ENCODE measurements around the gene KIF1A.

KIF1A gene

GRCh38 chr2:240720686-240721595 lies 99.1 kb downstream of the KIF1A start:
- Mint-ChIP-seq H3K4me3 (no peak overlapping the region), H3K36me3 (no peaks in the 10 kb centered on the region), H3K9me3 (no peaks in the 10 kb centered on the region), H3K27me3 (peaks cover 10% of the 10 kb centered on the region), H3K4me1 (no peaks in the 10 kb centered on the region), H3K27ac (no peak overlapping the region)
- no peak for DNase-seq (ENCODE audit: low spot score in 2 of 2)
- no peak for ATAC-seq (ENCODE audit: low read depth)

DNA sequence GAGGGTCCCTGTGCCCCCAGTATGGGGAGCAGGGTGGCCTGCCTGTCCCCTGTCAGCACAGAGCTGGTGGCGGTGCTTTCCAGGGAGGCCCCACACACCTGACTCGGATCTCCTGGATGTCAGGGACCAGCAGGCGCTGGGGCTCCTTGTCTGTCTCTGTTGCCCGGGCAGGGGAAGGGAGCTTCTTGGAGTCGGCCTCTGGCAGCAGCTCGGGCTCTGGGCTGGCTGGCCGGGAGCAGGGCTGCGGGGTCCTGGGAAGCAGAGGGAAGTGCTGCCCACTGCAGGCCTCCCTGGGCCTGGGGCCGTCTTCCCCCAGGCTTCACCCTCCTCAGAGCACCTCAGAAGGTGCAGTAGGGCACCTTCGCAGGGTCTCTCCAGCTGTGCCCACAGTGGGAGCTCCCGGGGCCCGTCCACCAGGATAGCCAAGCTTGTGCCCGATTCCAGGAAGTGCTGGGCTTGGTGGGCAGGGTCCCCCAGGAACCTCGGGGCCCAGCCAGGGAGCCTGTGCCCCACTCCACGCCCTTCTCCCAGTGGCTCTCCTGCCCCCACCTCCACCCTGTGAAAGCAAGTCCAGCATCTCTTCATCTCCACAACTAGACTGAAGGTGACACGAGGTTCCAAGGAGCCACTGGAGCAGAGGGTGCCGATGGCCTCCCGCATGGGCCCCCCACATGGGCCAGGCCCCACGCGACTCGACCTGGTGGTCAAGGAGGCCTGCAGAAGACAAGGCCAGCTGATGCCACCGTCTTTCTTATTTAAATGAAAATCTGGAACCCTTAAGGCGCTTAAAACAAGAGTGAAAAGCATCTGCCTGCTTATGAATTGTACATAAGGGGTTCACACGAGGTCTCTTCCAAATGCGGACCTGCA lies 100.1 kb downstream of the KIF1A start:
- no peak overlapping the region for H3K27ac Mint-ChIP-seq
- no peaks in the 10 kb centered on the region for H3K4me1 Mint-ChIP-seq
- ATAC-seq (ENCODE audit: low read depth), result no peak
- H3K9me3 Mint-ChIP-seq, result no peaks in the 10 kb centered on the region
- no peak for DNase-seq (ENCODE audit: low spot score in 2 of 2)
- H3K4me3 Mint-ChIP-seq, result no peak overlapping the region
- H3K36me3 Mint-ChIP-seq, result no peaks in the 10 kb centered on the region
- peaks cover 9% of the 10 kb centered on the region for H3K27me3 Mint-ChIP-seq

DNA sequence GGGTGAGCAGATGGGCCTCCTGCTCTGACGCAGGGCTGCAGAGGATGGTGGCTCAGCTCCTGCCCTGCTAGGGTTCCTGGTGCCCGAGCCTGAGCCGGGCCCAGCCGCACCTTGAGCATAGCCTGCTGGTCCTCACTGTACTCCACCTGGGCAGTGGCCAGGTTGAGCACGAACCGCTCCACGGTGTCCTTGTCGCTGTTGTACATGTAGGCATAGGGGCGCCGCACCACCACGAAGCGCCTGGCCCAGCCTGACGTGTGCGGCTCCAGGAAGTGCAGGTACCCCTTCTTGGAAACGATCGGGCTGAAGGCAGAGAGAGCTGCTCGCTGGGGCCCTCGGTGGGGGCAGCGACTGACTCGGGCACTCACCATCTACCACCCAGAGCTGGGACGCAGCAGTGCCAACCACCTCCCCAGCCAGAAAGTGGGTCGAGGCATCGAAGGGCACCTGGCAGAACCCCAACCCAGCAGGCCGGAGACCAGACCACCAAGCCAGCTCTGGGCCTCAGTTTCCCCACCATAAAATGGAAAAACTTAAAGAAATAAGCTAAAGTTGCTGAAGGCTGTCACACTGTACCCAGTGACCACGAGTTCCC lies 101.0 kb downstream of the KIF1A start:
- H3K27ac Mint-ChIP-seq, result no peak overlapping the region
- ATAC-seq (ENCODE audit: low read depth), result no peak
- no peak for DNase-seq (ENCODE audit: low spot score in 2 of 2)
- H3K9me3 Mint-ChIP-seq, result no peaks in the 10 kb centered on the region
- no peaks in the 10 kb centered on the region for H3K4me1 Mint-ChIP-seq
- peaks cover 9% of the 10 kb centered on the region for H3K27me3 Mint-ChIP-seq
- H3K4me3 Mint-ChIP-seq, result no peak overlapping the region
- no peaks in the 10 kb centered on the region for H3K36me3 Mint-ChIP-seq

DNA sequence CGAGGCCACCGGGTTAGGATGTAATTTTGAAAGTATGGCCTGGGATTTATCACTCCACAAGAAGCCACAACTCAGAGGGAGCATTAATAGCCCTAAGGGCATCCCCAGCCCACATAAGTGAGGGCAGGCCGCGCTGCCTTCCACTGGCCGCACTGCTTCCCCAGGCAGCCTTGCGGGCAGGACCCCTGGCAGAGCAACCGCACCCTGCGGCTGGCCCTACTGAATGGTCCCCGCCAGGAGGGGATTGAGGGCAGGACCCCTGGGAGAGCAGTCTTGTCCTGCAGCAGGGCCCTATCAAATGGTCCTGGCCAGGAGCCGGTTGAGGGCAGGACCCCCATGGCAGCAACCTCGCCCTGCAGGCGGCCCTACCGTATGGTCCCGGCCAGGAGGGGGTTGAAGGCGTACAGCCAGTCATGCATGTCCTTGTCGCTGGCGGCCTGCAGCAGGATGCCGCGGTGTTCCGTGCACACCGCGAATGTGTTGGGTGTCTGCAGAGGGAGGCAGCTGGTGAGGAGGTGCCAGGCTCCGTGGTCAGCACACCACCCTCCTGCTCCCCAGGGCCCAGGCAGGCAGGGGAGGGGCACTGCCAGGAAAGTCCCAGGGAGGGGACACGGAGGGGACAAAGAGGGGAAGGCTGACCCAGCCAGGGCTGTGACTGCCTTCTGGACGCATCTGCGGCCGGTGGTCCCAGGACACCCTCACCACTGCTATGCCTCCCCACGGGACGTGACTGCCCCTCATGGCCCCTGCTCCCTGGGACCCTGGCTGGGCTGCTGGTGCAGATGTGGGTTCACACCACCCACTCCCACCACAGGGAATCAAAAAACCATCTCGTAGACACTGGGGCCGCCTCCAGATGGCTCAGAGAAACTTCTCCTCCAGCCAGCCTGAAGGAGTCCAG lies 102.1 kb downstream of the KIF1A start:
- ATAC-seq (ENCODE audit: low read depth) (no peak), DNase-seq (ENCODE audit: low spot score in 2 of 2) (no peak)
- H3K4me3 Mint-ChIP-seq, result no peak overlapping the region
- no peak overlapping the region for H3K27ac Mint-ChIP-seq
- no peaks in the 10 kb centered on the region for H3K9me3 Mint-ChIP-seq
- H3K4me1 Mint-ChIP-seq, result no peaks in the 10 kb centered on the region
- H3K36me3 Mint-ChIP-seq, result no peaks in the 10 kb centered on the region
- peaks cover 8% of the 10 kb centered on the region for H3K27me3 Mint-ChIP-seq

GRCh38 chr2:240717181-240717641 lies 102.8 kb downstream of the KIF1A start:
- DNase-seq (ENCODE audit: low spot score in 2 of 2), result no peak
- H3K9me3 Mint-ChIP-seq, result no peaks in the 10 kb centered on the region
- H3K36me3 Mint-ChIP-seq, result no peaks in the 10 kb centered on the region
- ATAC-seq (ENCODE audit: low read depth), result no peak
- H3K4me3 Mint-ChIP-seq, result no peak overlapping the region
- H3K27ac Mint-ChIP-seq, result no peak overlapping the region
- H3K4me1 Mint-ChIP-seq, result no peaks in the 10 kb centered on the region
- peaks cover 8% of the 10 kb centered on the region for H3K27me3 Mint-ChIP-seq

- Mint-ChIP-seq H3K4me1 (no peaks in the 10 kb centered on the region), H3K27ac (no peak overlapping the region), H3K4me3 (no peak overlapping the region), H3K9me3 (no peaks in the 10 kb centered on the region), H3K27me3 (peaks cover 10% of the 10 kb centered on the region), H3K36me3 (no peaks in the 10 kb centered on the region)
- ATAC-seq (ENCODE audit: low read depth) (no peak), DNase-seq (ENCODE audit: low spot score in 2 of 2) (no peak)
Observed at GRCh38 chr2:240716130-240716798, 103.8 kb downstream of the KIF1A start.

- Mint-ChIP-seq H3K4me3 (no peak overlapping the region), H3K27ac (no peak overlapping the region), H3K9me3 (no peaks in the 10 kb centered on the region), H3K27me3 (peaks cover 13% of the 10 kb centered on the region), H3K36me3 (no peaks in the 10 kb centered on the region), H3K4me1 (no peaks in the 10 kb centered on the region)
- DNase-seq (ENCODE audit: low spot score in 2 of 2), result no peak
- no peak for ATAC-seq (ENCODE audit: low read depth)
Observed at GRCh38 chr2:240714747-240715725, 105.0 kb downstream of the KIF1A start.

- Mint-ChIP-seq H3K27ac (no peak overlapping the region), H3K27me3 (peaks cover 16% of the 10 kb centered on the region), H3K36me3 (no peaks in the 10 kb centered on the region), H3K4me3 (no peak overlapping the region), H3K4me1 (no peaks in the 10 kb centered on the region), H3K9me3 (no peaks in the 10 kb centered on the region)
- no peak for ATAC-seq (ENCODE audit: low read depth)
- DNase-seq (ENCODE audit: low spot score in 2 of 2), result no peak
Observed at GRCh38 chr2:240713928-240714746, 105.9 kb downstream of the KIF1A start.

GRCh38 chr2:240713071-240713927 lies 106.7 kb downstream of the KIF1A start:
- Mint-ChIP-seq H3K4me3 (no peak overlapping the region), H3K4me1 (no peaks in the 10 kb centered on the region), H3K9me3 (no peaks in the 10 kb centered on the region), H3K36me3 (no peaks in the 10 kb centered on the region), H3K27ac (no peak overlapping the region), H3K27me3 (peaks cover 18% of the 10 kb centered on the region)
- DNase-seq (ENCODE audit: low spot score in 2 of 2) (no peak), ATAC-seq (ENCODE audit: low read depth) (no peak)

- H3K4me3 Mint-ChIP-seq, result no peak overlapping the region
- no peak for ATAC-seq (ENCODE audit: low read depth)
- no peak overlapping the region for H3K27ac Mint-ChIP-seq
- H3K4me1 Mint-ChIP-seq, result no peaks in the 10 kb centered on the region
- no peaks in the 10 kb centered on the region for H3K36me3 Mint-ChIP-seq
- H3K27me3 Mint-ChIP-seq, result peaks cover 18% of the 10 kb centered on the region
- no peak for DNase-seq (ENCODE audit: low spot score in 2 of 2)
- no peaks in the 10 kb centered on the region for H3K9me3 Mint-ChIP-seq
Observed at GRCh38 chr2:240712121-240712520, 107.9 kb downstream of the KIF1A start.

DNA sequence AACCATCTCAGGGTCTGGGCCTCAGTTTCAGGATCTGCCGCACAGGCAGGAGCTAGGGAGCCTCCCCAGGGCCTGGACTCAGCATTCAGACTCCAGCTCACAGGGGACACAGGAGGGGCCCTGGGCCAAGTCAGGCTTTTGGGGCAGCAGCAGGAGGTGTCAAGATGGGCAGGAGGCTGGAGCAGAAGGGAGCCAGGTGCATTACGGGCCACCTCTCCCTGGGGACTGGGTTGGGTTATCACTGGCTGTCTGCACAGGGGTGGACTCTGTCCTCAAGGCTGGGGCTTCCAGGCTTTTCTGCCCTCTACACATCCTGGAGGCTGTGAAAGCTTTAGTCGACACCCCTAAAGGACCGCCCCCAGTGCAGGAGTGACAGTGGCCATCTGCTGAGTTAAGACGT lies 108.3 kb downstream of the KIF1A start:
- DNase-seq (ENCODE audit: low spot score in 2 of 2) (no peak), ATAC-seq (ENCODE audit: low read depth) (no peak)
- Mint-ChIP-seq H3K4me1 (no peaks in the 10 kb centered on the region), H3K4me3 (no peak overlapping the region), H3K27ac (no peak overlapping the region), H3K27me3 (peaks cover 18% of the 10 kb centered on the region), H3K9me3 (no peaks in the 10 kb centered on the region), H3K36me3 (no peaks in the 10 kb centered on the region)
